Prostate gland (tissue), 2 donors: Measurements from ENCODE around the gene POLD3. TPM values are rescaled to one million over a fixed set of nuclear protein-coding genes. Genes with fewer than 3 reads are reported as not detected.

Experiments used
- DNase-seq: peaks from one replicate; pipeline ENCODE4 v3.0.0-alpha.2; 2019; ENCODE audit warnings: low spot score
- H3K27ac ChIP-seq, 2 donors: fragments of 200-600 bp; sonication (generic); 2 replicates each; pipeline ENCODE4 v1.5.1; 2017 to 2019
- H3K27me3 ChIP-seq: fragments of 200-600 bp; sonication (generic); replicated peaks from 2 replicates; pipeline ENCODE4 v1.5.1; 2019; ENCODE audit not compliant: insufficient read depth
- H3K36me3 ChIP-seq, 2 donors: fragments of 200-600 bp; sonication (generic); 1 replicate in 1 of 2; 2 replicates in 1 of 2; pipeline versions ENCODE4 v1.5.1 to v1.8.1; 2017 to 2019
- H3K4me1 ChIP-seq: fragments of 200-600 bp; sonication (generic); replicated peaks from 2 replicates; pipeline ENCODE4 v1.5.1; 2019
- H3K4me3 ChIP-seq, 2 donors: fragments of 200-600 bp; sonication (generic); 2 replicates each; pipeline ENCODE4 v1.5.1; 2017 to 2019
- H3K9me3 ChIP-seq: fragments of 200-600 bp; sonication (generic); 2 replicates; pipeline ENCODE4 v1.5.1; 2017
- POLR2A ChIP-seq: fragments of 450-650 bp; IDR thresholded peaks from one replicate; pipeline ENCODE4 v1.6.1; 2016; ENCODE audit warnings: antibody characterized with exemption, mild to moderate bottlenecking
- POLR2AphosphoS5 ChIP-seq: sonication (generic); formaldehyde crosslinking; IDR thresholded peaks from one replicate; pipeline ENCODE4 v1.6.1; 2017; ENCODE audit warnings: antibody characterized with exemption
- WGBS: methylation state at CpG from one replicate; pipeline ENCODE4 v1.1.5; 2018; 5-methylcytosine and 5-hydroxymethylcytosine counted together
- intact Hi-C: fragments of 100-400 bp; cut with DNase I; formaldehyde crosslinking; loops from one replicate; pipeline ENCODE4 v1.14.2; 2022
- total RNA-seq, 2 donors: library from RNA; depleted of rRNA; stranded (reverse); fragments of >200 nt; gene quantifications; one replicate each; pipeline ENCODE4 v1.1.0, GENCODE V29; 2016
- TF ChIP-seq, protein P1 (sequence below), 4 experiments: fragments of 200-600 bp in 2 of 4; fragments of 450-650 bp in 2 of 4; sonication (generic) in 2 of 4; IDR thresholded peaks; 1 replicate in 3 of 4; 2 replicates in 1 of 4; pipeline ENCODE4 v1.5.1; 2016 to 2019; ENCODE audit warnings: antibody characterized with exemption in 4 of 4, mild to moderate bottlenecking in 2 of 4, moderate library complexity in 2 of 4

Gene POLD3
- total RNA-seq, 2 donors from 2014 or later: 9.0 to 11.8 TPM

DNA sequence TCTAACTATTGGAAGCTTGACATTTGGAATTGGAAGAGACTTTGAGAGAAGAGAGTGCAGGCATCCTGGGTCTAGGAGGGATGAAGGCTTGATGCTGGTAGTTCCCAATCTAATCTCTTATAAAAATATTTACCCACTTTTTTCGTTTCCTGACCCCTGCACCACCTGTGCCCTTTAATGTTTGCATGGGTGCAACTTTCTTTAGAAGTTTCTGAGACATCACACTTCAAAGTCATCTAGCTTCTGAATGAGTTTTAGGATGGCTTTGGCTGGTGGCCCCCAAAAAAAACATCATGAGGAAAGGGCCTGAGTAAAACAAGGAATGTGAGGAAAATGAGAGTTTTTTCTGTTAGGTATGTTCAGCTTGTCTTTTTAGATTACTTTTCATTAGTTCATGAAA is 1.1 kb downstream of the POLD3 start:
- no peak overlapping the region for H3K27ac ChIP-seq
- no peaks in the 10 kb centered on the region for H3K36me3 ChIP-seq
- WGBS: 0% methylated on average over 1 of the region's 1 CpG
- H3K9me3 ChIP-seq: no peaks in the 10 kb centered on the region
- TF ChIP-seq POLR2AphosphoS5 (no peak), POLR2A (no peak)
- TF ChIP-seq, protein P1, sequence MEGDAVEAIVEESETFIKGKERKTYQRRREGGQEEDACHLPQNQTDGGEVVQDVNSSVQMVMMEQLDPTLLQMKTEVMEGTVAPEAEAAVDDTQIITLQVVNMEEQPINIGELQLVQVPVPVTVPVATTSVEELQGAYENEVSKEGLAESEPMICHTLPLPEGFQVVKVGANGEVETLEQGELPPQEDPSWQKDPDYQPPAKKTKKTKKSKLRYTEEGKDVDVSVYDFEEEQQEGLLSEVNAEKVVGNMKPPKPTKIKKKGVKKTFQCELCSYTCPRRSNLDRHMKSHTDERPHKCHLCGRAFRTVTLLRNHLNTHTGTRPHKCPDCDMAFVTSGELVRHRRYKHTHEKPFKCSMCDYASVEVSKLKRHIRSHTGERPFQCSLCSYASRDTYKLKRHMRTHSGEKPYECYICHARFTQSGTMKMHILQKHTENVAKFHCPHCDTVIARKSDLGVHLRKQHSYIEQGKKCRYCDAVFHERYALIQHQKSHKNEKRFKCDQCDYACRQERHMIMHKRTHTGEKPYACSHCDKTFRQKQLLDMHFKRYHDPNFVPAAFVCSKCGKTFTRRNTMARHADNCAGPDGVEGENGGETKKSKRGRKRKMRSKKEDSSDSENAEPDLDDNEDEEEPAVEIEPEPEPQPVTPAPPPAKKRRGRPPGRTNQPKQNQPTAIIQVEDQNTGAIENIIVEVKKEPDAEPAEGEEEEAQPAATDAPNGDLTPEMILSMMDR (IDR thresholded peaks at IDR 0.05): no peak
- H3K4me3 ChIP-seq: peak overlapping the region; percentile 94 to 98
- H3K27me3 ChIP-seq: no peaks in the 10 kb centered on the region
- intact Hi-C loops: no loop called here
- H3K4me1 ChIP-seq: no peaks in the 10 kb centered on the region
- no peak for DNase-seq

DNA sequence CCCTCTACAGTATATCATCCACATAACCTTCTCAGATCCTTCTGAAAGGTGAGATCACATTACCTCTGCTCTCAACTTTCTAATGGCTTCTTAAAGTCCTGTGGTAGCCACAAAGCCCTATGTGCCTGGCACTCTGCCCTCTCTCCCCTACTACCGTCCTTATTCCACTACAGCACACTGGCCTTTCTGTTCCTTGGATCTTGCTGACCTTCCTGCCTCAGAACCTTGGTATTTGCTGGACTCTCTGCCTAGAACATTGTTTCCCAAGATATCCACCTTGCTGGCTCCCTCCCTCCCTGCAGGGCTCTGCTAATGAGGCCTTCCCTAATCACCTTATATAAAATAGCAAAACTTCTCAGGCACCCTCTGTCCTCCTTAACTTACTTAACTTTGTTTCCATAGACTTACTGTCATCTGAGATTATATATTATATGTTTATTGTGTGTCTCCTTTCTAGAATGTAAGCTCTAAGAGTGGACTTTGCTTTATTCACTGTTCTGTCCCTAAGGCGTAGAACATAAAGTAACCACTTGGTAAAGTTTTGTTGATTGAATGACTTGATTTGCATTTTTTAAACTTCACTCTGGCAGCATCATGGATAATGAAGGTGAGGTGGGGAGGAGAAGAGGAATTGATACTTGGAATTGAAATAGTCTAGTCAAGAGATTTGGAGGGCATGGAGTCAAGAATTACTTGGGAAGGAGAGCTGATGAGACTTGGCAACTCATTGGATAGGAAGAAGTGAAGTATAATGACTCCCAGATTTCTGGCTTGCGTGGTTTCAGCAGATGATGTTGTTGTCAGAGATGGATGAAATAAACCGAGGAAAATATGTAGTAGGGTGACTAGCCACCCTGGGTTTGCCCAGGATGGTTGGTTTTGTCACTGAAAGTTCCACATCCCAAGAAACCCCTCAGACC is 10.5 kb downstream of the POLD3 start:
- intact Hi-C loops: no loop called here
- Histone ChIP-seq H3K27me3 (no peaks in the 10 kb centered on the region), H3K9me3 (no peaks in the 10 kb centered on the region), H3K36me3 (no peaks in the 10 kb centered on the region), H3K4me3 (no peak overlapping the region), H3K27ac (no peak overlapping the region), H3K4me1 (no peaks in the 10 kb centered on the region)
- no peak for DNase-seq
- no peak for TF ChIP-seq POLR2AphosphoS5
- TF ChIP-seq, protein P1 (IDR thresholded peaks at IDR 0.05): no peak
- TF ChIP-seq POLR2A: no peak
- 89% methylated on average over 4 of the region's 4 CpGs for WGBS

DNA sequence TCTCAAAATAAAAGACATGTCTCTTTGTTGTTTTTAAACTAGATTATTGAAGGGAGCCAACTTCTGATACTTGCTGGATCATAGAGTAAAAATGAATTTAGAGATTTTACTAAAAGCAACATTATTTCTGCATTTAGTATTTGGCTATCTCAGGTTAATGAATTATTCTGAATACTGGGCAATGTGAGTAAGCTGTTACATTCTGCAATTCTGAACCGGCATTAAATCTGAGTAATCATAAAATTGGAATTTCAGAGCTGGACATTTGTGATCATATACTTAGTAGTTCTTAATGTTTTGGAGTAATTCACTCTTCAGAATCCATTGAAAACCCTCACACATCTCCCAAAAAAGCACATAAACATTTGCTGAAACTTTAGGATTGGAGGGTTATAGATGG is 11.5 kb downstream of the POLD3 start:
- Histone ChIP-seq H3K36me3 (no peaks in the 10 kb centered on the region), H3K9me3 (no peaks in the 10 kb centered on the region), H3K27ac (no peak overlapping the region), H3K4me1 (no peaks in the 10 kb centered on the region), H3K27me3 (no peaks in the 10 kb centered on the region), H3K4me3 (no peak overlapping the region)
- TF ChIP-seq, protein P1 (IDR thresholded peaks at IDR 0.05): no peak
- TF ChIP-seq POLR2AphosphoS5 (no peak), POLR2A (no peak)
- intact Hi-C loops: no loop called here
- DNase-seq: no peak
- WGBS: 91% methylated on average over 1 of the region's 1 CpG

DNA sequence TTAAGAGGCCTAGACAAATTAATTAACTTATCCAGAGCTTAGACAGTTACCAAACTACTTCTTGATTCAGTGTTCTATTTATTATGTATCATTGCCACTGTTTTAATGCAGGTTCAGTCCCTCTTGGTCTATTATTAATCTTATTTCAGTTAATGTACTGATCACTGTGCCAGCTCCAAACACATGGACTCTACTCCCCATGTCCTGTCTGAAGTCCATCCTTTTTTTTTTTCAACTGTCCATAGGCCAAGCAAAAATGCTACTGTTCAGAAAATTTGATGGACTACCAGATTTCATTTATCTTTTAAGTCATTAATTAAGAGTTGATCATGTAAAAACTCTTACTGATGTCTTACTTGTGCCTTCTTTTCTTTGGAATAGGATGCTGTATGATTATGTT is 11.9 kb downstream of the POLD3 start:
- Histone ChIP-seq H3K4me1 (no peaks in the 10 kb centered on the region), H3K4me3 (no peak overlapping the region), H3K9me3 (no peaks in the 10 kb centered on the region), H3K27ac (no peak overlapping the region), H3K27me3 (no peaks in the 10 kb centered on the region), H3K36me3 (no peaks in the 10 kb centered on the region)
- TF ChIP-seq, protein P1 (IDR thresholded peaks at IDR 0.05): no peak
- no peak for DNase-seq
- intact Hi-C loops: no loop called here

DNA sequence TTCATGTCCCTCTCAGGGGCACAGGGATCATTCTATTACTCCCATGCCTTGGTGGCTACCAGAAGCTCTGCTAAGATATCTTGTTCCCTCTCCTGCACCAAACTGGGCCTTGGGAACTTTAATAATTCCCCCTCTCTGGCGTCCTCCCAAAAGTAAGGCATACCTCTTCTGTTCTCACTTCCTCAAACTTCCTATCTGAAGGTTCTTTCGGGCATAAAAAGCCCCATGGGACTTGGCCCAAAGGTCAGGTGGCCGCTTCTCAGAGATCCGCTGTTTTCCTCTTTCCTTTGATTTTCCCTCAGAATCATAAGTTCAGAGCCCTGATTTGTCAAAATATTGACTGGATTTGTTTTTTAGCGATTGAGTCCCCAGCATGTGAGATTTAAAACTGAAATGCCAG is 13.0 kb downstream of the POLD3 start:
- Histone ChIP-seq H3K27me3 (no peaks in the 10 kb centered on the region), H3K36me3 (no peaks in the 10 kb centered on the region), H3K4me3 (no peak overlapping the region), H3K4me1 (no peaks in the 10 kb centered on the region), H3K27ac (no peak overlapping the region), H3K9me3 (no peaks in the 10 kb centered on the region)
- TF ChIP-seq POLR2A: no peak
- TF ChIP-seq POLR2AphosphoS5: no peak
- intact Hi-C loops: no loop called here
- WGBS: 93% methylated on average over 5 of the region's 5 CpGs
- no peak for DNase-seq
